WTC11 (cell line): ENCODE data around the gene TSR3. TPM values are rescaled to one million over a fixed set of nuclear protein-coding genes. Genes with fewer than 3 reads are reported as not detected.
A peak's percentile ranks its signal among the peaks of the same experiment; 100 is the strongest.

Source experiments
- ATAC-seq: fragments of 200-7000 bp; cut with Tn5 transposase; 2 replicates; pipeline ENCODE4 v1.10.0; 2021; ENCODE audit warnings: mild to moderate bottlenecking, moderate library complexity
- CTCF ChIA-PET: fragments of 300-600 bp; sonication (Branson Sonifier 250); formaldehyde crosslinking; loops from one replicate; lab custom pipeline; 2021; ENCODE audit warnings: antibody characterized with exemption; lab: Charles Lee
- POLR2A ChIA-PET: fragments of 350-600 bp; sonication (Branson Sonifier 250); formaldehyde crosslinking; loops from one replicate; lab custom pipeline; 2021; ENCODE audit warnings: antibody characterized with exemption; lab: Charles Lee
- DNase-seq: peaks from one replicate; pipeline ENCODE4 v3.0.0; 2021; ENCODE audit warnings: low spot score
- H3K27ac Mint-ChIP-seq: 2 replicates; pipeline ENCODE4 v1.8.0; 2021; ENCODE audit warnings: mixed read lengths
- H3K27me3 Mint-ChIP-seq: 2 replicates; pipeline ENCODE4 v1.8.0; 2021; ENCODE audit warnings: low read depth, mild to moderate bottlenecking, moderate library complexity, mixed read lengths
- H3K36me3 Mint-ChIP-seq: 2 replicates; pipeline ENCODE4 v1.8.0; 2021; ENCODE audit warnings: mixed read lengths
- H3K4me1 Mint-ChIP-seq: 2 replicates; pipeline ENCODE4 v1.8.0; 2022; ENCODE audit warnings: mixed read lengths
- H3K4me3 Mint-ChIP-seq: 2 replicates; pipeline ENCODE4 v1.8.0; 2021; ENCODE audit warnings: mild to moderate bottlenecking, moderate library complexity, mixed read lengths
- H3K9me3 Mint-ChIP-seq: 2 replicates; pipeline ENCODE4 v1.8.0; 2021; ENCODE audit warnings: mixed read lengths
- CTCF ChIP-seq: fragments of 200-600 bp; IDR thresholded peaks from 2 replicates; pipeline ENCODE4 v1.8.0; 2022; ENCODE audit warnings: antibody characterized with exemption
- FOXK1 ChIP-seq: sonication (generic); formaldehyde crosslinking; IDR thresholded peaks from 2 replicates; pipeline ENCODE4 v1.8.0; 2022; ENCODE audit warnings: mild to moderate bottlenecking, moderate library complexity, missing genetic modification reagents
- MLX ChIP-seq: sonication (generic); formaldehyde crosslinking; IDR thresholded peaks from 2 replicates; pipeline ENCODE4 v1.8.1; 2023; ENCODE audit warnings: mild to moderate bottlenecking, missing genetic modification reagents, moderate library complexity
- MYBL2 ChIP-seq: sonication (generic); formaldehyde crosslinking; IDR thresholded peaks from 2 replicates; pipeline ENCODE4 v1.8.1; 2023; ENCODE audit warnings: mild to moderate bottlenecking, moderate library complexity, missing genetic modification reagents
- NR2C2 ChIP-seq: sonication (generic); formaldehyde crosslinking; IDR thresholded peaks from 2 replicates; pipeline ENCODE4 v1.8.0; 2022; ENCODE audit warnings: mild to moderate bottlenecking, missing genetic modification reagents
- OVOL2 ChIP-seq: fragments of 250-450 bp; sonication (Bioruptor Pico); IDR thresholded peaks from 2 replicates; pipeline ENCODE4 v1.9.0; 2021; ENCODE audit warnings: mild to moderate bottlenecking, borderline replicate concordance
- RORB ChIP-seq: fragments of 250-450 bp; sonication (Bioruptor Pico); IDR thresholded peaks from 2 replicates; pipeline ENCODE4 v1.9.0; 2021; ENCODE audit warnings: mild to moderate bottlenecking
- ZNF138 ChIP-seq: sonication (generic); formaldehyde crosslinking; conservative IDR thresholded peaks from 2 replicates; pipeline ENCODE4 v1.8.1; 2022; ENCODE audit warnings: mild to moderate bottlenecking, moderate library complexity, missing genetic modification reagents
- ZNF423 ChIP-seq: fragments of 250-450 bp; sonication (Bioruptor Pico); IDR thresholded peaks from 2 replicates; pipeline ENCODE4 v2.1.2; 2022; ENCODE audit warnings: mild to moderate bottlenecking, moderate library complexity
- total RNA-seq: library from RNA; stranded (reverse); gene quantifications from 3 replicates; pipeline ENCODE4 v1.2.3, GENCODE V29; 2021
- TF ChIP-seq, protein P1 (sequence below): fragments of 250-450 bp; sonication (Bioruptor Pico); IDR thresholded peaks from 2 replicates; pipeline ENCODE4 v1.9.0; 2021; ENCODE audit warnings: moderate library complexity, mild to moderate bottlenecking, inconsistent platforms, borderline replicate concordance
- TF ChIP-seq, protein P2 (sequence below): sonication (generic); formaldehyde crosslinking; IDR thresholded peaks from 2 replicates; pipeline ENCODE4 v1.8.1; 2022; ENCODE audit warnings: low read depth, missing genetic modification reagents, borderline replicate concordance
- TF ChIP-seq, protein P3 (sequence below): fragments of 250-450 bp; sonication (Bioruptor Pico); IDR thresholded peaks from 2 replicates; pipeline ENCODE4 v1.8.0; 2021; ENCODE audit warnings: mild to moderate bottlenecking
- TF ChIP-seq, protein P4 (sequence below): sonication (generic); formaldehyde crosslinking; IDR thresholded peaks from 2 replicates; pipeline ENCODE4 v1.8.0; 2022; ENCODE audit warnings: mild to moderate bottlenecking, missing genetic modification reagents
- TF ChIP-seq, protein P5 (sequence below): fragments of 250-450 bp; sonication (Bioruptor Pico); IDR thresholded peaks from 2 replicates; pipeline ENCODE4 v1.9.0; 2021; ENCODE audit warnings: mild to moderate bottlenecking

The TSR3 gene
- total RNA-seq, 1 experiment from 2014 or later, result 66.3 TPM

DNA sequence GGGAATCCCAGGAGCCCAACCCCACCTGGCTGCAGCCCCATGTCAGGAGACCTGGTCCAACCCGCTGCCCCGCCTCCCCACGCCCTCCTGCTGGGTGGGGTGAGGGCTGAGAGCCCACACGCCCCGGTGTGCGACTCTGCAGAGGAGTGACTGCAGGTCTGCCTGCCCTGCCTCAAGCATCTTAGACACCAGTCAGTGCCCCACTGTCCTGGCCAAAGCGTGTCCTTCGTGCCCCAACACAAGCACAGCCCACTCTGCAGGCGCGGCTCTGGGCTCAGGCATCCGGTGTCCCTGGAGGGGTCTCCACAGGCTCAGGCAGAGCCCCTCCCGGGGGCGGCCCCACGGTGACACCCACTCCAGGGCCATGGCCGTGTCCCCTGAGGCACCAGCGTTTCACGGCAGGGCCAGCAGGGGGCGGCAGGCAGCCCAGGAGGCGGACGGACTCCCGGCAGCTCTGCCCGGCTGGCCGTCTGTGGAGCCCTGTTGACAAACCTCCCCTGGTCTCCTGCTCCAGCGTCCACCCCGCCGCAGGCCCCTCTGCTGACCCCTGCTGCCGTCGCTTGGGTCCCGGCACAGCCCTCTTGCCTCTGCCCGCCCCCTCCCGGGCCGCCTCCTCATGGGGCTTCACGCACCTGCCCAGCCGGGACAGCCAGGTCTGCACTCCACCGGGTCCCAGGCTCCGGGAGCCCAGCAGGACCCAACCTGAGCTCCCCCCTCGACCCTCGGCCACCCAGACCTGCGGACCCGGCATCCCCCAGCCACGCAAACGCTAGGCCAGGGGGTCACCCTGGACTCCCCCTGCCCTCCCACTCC, 50.8 kb downstream of the TSR3 start (continued):
- TF ChIP-seq MYBL2 (CRISPR knock-in tag), result no peak
- TF ChIP-seq FOXK1 (CRISPR knock-in tag), result peak; percentile 39; the same call in 1 of the 2 replicates
- TF ChIP-seq, protein P1, sequence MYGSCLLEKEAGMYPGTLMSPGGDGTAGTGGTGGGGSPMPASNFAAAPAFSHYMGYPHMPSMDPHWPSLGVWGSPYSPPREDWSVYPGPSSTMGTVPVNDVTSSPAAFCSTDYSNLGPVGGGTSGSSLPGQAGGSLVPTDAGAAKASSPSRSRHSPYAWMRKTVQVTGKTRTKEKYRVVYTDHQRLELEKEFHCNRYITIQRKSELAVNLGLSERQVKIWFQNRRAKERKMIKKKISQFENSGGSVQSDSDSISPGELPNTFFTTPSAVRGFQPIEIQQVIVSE (CRISPR knock-in tag), result no peak
- peak; percentile 76 for TF ChIP-seq ZNF423
- TF ChIP-seq, protein P2, sequence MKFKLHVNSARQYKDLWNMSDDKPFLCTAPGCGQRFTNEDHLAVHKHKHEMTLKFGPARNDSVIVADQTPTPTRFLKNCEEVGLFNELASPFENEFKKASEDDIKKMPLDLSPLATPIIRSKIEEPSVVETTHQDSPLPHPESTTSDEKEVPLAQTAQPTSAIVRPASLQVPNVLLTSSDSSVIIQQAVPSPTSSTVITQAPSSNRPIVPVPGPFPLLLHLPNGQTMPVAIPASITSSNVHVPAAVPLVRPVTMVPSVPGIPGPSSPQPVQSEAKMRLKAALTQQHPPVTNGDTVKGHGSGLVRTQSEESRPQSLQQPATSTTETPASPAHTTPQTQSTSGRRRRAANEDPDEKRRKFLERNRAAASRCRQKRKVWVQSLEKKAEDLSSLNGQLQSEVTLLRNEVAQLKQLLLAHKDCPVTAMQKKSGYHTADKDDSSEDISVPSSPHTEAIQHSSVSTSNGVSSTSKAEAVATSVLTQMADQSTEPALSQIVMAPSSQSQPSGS (CRISPR knock-in tag), result no peak
- TF ChIP-seq, protein P3, sequence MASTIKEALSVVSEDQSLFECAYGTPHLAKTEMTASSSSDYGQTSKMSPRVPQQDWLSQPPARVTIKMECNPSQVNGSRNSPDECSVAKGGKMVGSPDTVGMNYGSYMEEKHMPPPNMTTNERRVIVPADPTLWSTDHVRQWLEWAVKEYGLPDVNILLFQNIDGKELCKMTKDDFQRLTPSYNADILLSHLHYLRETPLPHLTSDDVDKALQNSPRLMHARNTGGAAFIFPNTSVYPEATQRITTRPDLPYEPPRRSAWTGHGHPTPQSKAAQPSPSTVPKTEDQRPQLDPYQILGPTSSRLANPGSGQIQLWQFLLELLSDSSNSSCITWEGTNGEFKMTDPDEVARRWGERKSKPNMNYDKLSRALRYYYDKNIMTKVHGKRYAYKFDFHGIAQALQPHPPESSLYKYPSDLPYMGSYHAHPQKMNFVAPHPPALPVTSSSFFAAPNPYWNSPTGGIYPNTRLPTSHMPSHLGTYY (CRISPR knock-in tag), result no peak
- peak; percentile 89 for TF ChIP-seq CTCF
- TF ChIP-seq, protein P4, sequence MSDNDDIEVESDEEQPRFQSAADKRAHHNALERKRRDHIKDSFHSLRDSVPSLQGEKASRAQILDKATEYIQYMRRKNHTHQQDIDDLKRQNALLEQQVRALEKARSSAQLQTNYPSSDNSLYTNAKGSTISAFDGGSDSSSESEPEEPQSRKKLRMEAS (CRISPR knock-in tag), result peak; percentile 38; the same call in 1 of the 2 replicates
- no peak for TF ChIP-seq OVOL2
- no peak for TF ChIP-seq NR2C2
- TF ChIP-seq ZNF138 (CRISPR knock-in tag), result no peak
- no peak for TF ChIP-seq MLX (CRISPR knock-in tag)
- TF ChIP-seq, protein P5, sequence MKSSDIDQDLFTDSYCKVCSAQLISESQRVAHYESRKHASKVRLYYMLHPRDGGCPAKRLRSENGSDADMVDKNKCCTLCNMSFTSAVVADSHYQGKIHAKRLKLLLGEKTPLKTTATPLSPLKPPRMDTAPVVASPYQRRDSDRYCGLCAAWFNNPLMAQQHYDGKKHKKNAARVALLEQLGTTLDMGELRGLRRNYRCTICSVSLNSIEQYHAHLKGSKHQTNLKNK (CRISPR knock-in tag), result no peak

DNA sequence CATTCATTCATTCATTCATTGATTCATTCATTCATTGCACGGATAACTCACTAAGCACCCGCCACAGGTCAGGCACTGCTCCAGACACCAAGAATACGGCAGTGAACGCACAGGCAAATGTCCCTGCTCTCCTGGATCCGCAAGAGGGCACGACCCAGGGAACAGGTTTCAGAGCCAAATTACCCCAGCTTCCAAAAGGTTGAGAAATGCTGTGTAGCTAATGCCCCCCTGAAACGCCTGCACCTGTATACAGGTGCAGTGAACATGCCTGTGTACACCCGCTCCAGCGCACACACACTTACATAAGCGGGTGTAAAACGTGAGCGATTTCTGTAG, 51.8 kb downstream of the TSR3 start:
- CTCF ChIA-PET, result interaction anchor here (1.5 to 3.3 kb wide), 7 partner anchors 9 to 196 kb away, joined by 5 to 48 read pairs (median 8); partner anchors contain the start of gene UQCC4
- Mint-ChIP-seq H3K27ac (no peak overlapping the region), H3K4me1 (peaks cover 28% of the 10 kb centered on the region)
- no peak for DNase-seq
- TF ChIP-seq RORB (CRISPR knock-in tag) (no peak), NR2C2 (no peak), CTCF (no peak)
- TF ChIP-seq, protein P2 (CRISPR knock-in tag), result no peak
- TF ChIP-seq, all 79 proteins: peak for 0
- no peak overlapping the region for H3K4me3 Mint-ChIP-seq
- POLR2A ChIA-PET, result interaction anchor here (1.5 kb wide), 1 partner anchor 32 kb away, joined by 6 read pairs; no protein-coding TSS in a partner anchor
- H3K9me3 Mint-ChIP-seq, result no peaks in the 10 kb centered on the region
- H3K36me3 Mint-ChIP-seq, result no peaks in the 10 kb centered on the region
- ATAC-seq, result no peak
- H3K27me3 Mint-ChIP-seq, result peaks cover 11% of the 10 kb centered on the region

Other genes with a start within 250 kb of the TSR3 start
- 38.0 to 46.9 TPM (median 46.4 TPM) in 3 replicates for gene CACNA1H, start 198.8 kb downstream of the TSR3 start, total RNA-seq
- not detected in 3 replicates for gene TPSG1, start 126.6 kb downstream of the TSR3 start, total RNA-seq
- gene TPSB2, start 121.7 kb downstream of the TSR3 start, total RNA-seq, result 0.18 to 0.44 TPM in 2 of 3 replicates, not detected in the other
- 0.53 TPM in 1 of 3 replicates, not detected in the others for gene TPSAB1, start 111.2 kb downstream of the TSR3 start, total RNA-seq
- 0.31 to 1.5 TPM (median 0.94 TPM) in 3 replicates for gene TPSD1, start 95.8 kb downstream of the TSR3 start, total RNA-seq
- gene UBE2I, start 42.2 kb downstream of the TSR3 start, total RNA-seq, result 211 to 229 TPM (median 222 TPM) in 3 replicates
- gene BAIAP3, start 18.2 kb downstream of the TSR3 start, total RNA-seq, result 15.2 to 18.8 TPM (median 16.5 TPM) in 3 replicates
- gene GNPTG, start 53 bp upstream of the TSR3 start, total RNA-seq, result 31.1 to 39.1 TPM (median 35.9 TPM) in 3 replicates
- 42.0 to 53.3 TPM (median 42.3 TPM) in 3 replicates for gene UNKL, start 62.8 kb upstream of the TSR3 start, total RNA-seq
- gene UQCC4, start 68.9 kb upstream of the TSR3 start, total RNA-seq, result 16.2 to 17.0 TPM (median 16.9 TPM) in 3 replicates
- not detected in 3 replicates for gene PERCC1, start 79.2 kb upstream of the TSR3 start, total RNA-seq
- gene CCDC154, start 92.7 kb upstream of the TSR3 start, total RNA-seq, result 0.46 to 1.2 TPM (median 1.1 TPM) in 3 replicates
- gene CLCN7, start 123.2 kb upstream of the TSR3 start, total RNA-seq, result 80.6 to 94.1 TPM (median 90.0 TPM) in 3 replicates
- gene PTX4, start 137.1 kb upstream of the TSR3 start, total RNA-seq, result 0.16 to 0.26 TPM (median 0.18 TPM) in 3 replicates
- 67.8 to 86.7 TPM (median 71.6 TPM) in 3 replicates for gene TELO2, start 141.5 kb upstream of the TSR3 start, total RNA-seq
- gene TMEM204, start 181.8 kb upstream of the TSR3 start, total RNA-seq, result 0.18 to 0.35 TPM (median 0.30 TPM) in 3 replicates